OCI-LY1 (cell line): Measurements from ENCODE around the gene LRCH4.

ENCODE experiments used
- EZH2 ChIP-seq: fragments of 200-600 bp; sonication (generic), shearing (Covaris generic); IDR thresholded peaks from 2 replicates; pipeline ENCODE4 v1.8.0; 2017; ENCODE audit warnings: borderline replicate concordance, mixed run types, mild to moderate bottlenecking, antibody characterized with exemption, low read length, moderate library complexity, mixed read lengths
- TF ChIP-seq, protein P1 (sequence below): fragments of 200-600 bp; sonication (generic), shearing (Covaris generic); IDR thresholded peaks from 2 replicates; pipeline ENCODE4 v1.5.1; 2017; ENCODE audit warnings: mild to moderate bottlenecking, antibody characterized with exemption, low read length, moderate library complexity, mixed read lengths

DNA sequence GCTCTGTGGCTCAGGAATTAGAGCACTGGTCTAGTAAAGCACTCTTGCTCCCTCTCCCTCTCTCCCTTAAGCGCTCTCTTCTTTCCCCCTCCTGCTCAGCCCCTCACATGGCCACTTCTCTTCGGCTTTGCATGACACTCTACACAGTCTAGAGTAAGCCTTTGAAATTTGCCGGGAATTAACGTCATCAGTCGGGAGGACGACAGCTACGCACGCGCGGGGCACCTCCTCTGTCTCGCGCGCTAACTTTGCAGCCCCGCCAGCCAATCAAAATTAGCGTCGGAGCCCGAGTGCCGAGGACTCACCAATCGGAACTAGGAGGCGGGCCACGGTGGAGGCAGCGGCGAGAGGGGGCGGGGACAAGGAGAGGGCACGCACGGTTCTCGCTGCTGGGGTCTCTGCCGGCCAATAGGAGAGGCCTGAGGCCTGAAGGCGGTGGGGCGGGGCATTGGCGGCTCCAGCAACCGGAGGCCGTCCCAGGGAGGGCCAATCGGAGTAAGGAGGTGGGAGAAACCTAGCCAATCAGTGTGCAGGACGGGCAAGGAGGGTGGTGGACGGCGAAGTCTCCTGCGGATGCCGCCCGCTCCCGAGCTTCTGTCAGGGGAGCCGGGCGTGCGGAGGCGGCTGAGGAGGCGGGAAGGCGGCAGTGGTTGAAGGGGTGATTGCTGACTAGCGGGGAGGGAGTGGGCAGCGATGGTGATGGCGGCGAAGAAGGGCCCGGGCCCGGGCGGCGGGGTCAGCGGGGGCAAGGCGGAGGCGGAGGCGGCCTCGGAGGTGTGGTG, 47.1 kb downstream of the LRCH4 start, which contains the start of gene AGFG2:
- TF ChIP-seq, protein P1, sequence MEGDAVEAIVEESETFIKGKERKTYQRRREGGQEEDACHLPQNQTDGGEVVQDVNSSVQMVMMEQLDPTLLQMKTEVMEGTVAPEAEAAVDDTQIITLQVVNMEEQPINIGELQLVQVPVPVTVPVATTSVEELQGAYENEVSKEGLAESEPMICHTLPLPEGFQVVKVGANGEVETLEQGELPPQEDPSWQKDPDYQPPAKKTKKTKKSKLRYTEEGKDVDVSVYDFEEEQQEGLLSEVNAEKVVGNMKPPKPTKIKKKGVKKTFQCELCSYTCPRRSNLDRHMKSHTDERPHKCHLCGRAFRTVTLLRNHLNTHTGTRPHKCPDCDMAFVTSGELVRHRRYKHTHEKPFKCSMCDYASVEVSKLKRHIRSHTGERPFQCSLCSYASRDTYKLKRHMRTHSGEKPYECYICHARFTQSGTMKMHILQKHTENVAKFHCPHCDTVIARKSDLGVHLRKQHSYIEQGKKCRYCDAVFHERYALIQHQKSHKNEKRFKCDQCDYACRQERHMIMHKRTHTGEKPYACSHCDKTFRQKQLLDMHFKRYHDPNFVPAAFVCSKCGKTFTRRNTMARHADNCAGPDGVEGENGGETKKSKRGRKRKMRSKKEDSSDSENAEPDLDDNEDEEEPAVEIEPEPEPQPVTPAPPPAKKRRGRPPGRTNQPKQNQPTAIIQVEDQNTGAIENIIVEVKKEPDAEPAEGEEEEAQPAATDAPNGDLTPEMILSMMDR, result no peak
- TF ChIP-seq EZH2, result no peak
